Stimulated activated CD4-positive, alpha-beta T cell treated with anti-CD3 and anti-CD28 coated beads, TNF-alpha, amount 100 ng/mL, for 4 hours (primary cell): ENCODE data around the gene APBB1IP.
"Not testable (repeated sequence)": the region's sequence is repeated elsewhere in the genome, so short reads cannot be mapped to it uniquely, and the experiment has no call there.

Experiments
- DNase-seq, 3 experiments: peaks; one replicate each; pipeline ENCODE4 v3.0.0-alpha.2; 2020; ENCODE audit warnings: low read depth in 3 of 3

APBB1IP gene

DNA sequence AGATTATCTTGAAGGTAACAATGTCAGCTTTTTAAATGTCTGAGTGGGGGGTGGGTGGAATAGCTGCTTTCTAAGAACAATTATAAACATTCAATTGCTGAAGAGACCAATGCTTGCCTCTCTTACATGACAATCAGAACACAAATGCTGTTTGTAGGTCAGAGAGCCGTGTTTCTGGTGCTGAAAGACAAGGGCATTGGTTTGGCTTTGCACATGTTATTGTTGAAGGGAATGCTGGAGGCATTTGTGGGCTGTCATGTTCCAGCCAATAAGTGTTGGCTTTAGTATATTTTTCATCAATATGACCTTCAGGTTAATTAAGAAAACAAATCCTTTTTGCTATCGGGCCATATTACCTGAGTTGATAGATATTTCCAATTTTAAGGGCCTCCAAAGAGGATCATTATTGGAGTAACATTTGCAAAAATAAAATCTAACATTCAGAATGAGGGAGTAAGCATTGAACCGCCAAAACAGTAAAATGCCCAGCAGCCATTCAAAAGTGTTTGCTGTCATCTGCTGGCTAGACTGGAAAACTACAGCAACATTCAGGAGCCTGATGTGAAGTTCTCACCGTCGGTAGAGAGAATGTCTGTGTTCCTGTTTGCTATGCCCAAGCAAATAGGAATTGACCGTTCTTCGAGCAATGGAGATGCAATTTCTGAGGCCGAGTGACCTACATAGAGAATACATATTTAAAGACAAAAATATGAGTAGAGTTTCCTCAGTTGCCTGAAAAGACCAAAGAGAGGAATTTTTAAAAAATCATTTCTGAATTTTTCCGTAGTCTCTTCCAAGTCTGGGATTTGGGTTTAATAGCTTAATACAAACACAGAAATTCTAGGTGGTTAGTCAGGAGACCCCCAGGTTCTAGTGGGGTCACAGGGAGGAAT lies 118.9 kb downstream of the APBB1IP start:
- peak in 1 of 3 experiments; percentile 6 for DNase-seq

DNA sequence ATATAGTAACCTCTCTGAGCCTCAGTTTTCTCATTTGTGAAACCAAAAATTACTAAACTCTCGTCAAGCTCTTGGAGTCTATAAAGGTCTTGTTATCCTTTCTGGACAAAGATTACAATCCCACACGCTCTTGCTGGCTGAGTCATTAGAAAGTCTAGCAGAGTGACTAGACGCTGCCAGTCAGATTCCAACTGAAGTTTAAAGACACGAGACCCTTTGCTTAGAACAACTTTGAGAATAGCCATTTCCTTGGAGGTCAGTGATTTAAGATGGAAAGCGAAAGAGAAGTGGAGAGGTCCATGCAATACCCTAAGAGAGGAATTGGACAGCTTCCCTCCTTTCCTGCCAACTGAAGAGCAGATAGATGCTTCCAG lies 119.5 kb downstream of the APBB1IP start:
- no peak for DNase-seq

DNA sequence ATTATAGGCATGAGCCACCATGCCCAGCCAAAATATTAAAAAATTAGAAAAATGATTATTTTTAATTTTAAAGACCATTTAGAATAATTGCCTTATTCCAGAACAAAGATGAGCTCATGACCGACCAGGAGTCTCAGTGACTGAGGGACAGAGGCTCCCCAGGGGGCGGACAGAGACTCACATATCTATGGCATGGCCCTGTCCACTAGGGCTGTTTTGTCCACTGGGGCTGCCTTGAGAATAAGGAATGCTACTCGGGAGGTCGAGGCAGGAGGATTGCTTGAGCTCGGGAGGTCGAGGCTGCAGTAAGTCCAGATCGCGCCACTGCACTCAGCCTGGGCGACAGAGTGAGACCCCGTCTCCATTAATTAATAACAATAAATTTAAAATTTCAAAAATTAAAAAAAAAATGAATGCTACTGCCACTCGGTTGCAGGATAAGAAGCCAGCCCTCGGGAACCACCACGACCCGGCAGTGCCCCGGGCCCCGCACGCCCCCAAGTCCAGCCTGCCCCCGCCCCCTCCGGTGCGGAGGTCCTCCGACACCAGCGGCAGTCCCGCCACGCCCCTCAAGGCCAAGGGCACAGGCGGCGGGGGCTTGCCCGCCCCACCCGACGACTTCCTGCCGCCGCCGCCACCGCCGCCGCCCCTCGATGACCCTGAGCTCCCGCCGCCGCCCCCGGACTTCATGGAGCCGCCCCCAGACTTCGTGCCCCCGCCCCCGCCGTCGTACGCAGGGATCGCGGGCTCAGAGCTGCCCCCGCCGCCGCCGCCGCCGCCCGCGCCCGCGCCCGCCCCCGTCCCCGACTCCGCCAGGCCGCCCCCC lies 128.6 kb downstream of the APBB1IP start:
- no peak for DNase-seq

DNA sequence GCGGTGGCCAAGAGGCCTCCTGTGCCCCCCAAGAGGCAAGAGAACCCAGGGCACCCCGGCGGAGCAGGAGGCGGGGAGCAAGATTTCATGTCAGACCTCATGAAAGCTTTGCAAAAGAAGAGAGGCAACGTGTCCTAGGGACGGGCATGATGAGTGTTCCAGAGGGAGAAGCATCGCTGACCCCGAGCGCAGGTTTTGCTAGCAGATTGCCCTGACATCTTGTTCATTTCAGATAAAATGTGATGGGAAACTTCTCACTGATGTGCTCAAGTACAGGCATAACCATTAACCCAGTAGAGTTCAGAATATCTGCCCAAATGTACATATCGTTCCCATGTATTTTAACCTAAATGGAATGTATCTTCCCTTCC lies 129.2 kb downstream of the APBB1IP start:
- no peak for DNase-seq

DNA sequence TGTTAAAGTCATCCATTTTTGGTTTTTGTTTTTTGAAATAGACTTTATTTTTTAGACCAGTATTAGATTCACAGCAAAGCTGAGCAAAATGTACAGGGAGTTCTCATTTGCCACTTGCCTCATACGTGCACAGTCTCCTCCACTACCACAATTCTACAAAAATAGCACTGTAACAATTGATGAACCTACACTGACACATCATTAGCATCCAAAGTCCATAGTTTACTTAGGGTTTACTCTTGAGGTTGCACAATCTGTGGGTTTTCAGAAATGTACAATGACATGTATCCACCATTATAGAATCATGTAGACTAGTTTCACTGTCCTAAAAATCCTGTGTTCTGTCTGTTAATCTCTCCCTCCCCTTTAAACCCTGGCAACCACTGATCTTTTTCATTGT lies 133.5 kb downstream of the APBB1IP start:
- no peak for DNase-seq

DNA sequence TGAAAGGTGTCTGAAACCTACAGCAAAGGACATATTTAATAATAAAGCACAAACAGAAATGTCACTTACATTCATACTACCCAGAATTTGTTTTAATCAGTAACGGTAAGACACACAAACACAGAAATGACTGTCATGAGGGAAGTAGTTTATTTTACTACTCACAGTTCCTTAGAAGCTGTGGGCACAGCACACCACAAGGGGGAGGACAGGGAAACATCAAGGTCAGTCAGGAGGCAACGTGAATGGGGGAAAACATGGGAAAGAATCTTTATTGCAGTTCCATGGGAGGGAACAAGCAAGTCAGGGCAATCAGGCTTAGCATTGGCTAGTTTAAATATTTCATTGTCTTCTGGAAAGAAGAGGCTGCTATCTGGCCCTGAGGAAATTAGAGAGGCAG lies 135.5 kb downstream of the APBB1IP start:
- no peak for DNase-seq

DNA sequence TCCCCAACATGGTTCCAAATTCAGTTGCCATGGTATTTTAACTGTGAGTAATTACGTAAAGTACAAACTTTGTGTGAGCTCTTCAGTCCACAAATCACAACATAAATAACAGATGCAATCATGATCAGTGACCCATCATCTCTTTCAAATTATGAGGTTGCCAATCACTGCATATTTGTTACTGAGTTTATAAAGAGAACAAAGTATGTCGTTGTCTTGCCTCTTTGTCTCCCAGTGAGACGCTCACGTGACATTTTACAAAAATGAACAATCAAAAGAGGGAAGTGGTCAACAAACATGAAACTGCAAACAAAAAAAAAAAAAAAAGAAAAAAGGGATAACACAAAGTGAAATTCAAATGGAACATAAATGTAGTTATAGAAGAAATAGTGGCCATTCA lies 136.6 kb downstream of the APBB1IP start:
- DNase-seq = no peak

DNA sequence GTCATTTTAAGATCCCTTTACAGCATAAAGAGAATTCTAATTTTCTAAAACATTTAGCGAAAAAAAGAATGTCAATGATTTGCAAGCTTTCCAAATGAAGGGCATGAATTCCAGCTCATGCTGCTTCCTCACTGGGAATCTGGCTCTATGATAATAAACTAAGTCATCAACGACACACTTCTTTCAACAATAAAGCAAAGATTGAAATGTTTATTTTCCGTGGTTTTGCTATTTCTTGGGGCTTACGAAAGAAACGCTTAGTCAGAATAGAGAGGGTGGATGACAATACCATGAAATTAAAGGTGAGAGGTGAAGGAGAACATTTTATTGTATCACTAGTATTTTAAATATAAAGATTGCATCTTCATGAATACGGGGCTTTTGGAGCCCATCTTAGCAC lies 140.2 kb downstream of the APBB1IP start:
- DNase-seq = not testable (repeated sequence)

DNA sequence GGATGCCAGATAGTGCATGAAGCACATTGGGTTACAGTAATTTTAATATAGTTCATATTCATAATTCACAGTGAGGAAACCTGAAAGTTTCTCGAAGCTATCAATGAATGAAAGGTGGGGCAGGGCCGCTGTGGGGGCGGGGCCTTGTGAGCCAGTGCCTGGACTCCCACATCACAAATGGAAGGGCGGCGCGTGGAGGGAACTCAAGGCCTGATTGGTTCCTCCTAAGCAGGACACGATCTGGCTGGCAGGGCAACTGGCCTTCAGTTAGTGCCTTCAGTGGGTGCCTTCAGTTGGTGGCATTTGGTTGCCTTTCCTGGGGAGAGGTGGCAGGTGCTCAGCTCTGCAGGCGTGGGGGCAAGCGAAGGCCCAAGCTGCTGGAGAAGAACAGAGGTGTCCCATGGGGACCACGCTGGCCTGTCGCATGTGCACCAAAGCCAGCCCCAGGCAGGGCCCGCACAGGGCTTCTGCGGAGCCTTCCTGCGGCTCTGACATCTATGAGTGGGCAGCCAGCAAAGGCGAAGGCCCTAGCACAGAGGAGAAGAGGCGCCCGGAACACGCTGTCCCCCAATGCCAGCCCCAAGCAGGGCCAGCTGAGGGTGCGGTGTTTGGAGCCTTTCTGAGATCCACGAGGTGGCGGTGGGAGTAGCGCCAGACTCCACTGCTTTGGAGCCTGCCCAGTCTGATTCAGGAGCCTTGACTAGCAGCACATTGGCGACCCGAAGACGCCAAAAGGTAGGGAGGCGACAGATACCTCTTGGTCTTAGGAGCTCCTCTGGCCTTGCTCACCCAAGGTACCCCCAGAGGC lies 141.3 kb downstream of the APBB1IP start:
- DNase-seq = no peak

DNA sequence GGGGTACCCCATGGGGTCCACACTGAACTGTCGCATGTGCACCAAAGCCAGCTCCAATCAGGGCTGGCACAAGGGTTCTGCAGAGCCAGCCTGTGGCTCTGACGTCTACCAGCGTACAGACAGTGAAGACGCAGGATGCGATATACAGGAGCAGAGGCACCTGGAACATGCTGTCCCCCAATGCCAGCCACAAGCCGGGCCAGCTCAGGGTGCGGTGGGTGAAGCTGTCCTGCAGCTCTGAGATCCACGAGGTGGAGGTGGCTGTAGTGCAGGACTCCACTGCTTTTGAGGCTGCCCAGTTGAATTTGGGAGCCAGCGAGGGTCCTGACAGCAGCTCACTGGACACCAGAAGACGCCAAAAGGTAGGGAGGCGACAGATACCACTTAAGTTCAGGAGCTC lies 148.1 kb downstream of the APBB1IP start:
- DNase-seq = no peak

DNA sequence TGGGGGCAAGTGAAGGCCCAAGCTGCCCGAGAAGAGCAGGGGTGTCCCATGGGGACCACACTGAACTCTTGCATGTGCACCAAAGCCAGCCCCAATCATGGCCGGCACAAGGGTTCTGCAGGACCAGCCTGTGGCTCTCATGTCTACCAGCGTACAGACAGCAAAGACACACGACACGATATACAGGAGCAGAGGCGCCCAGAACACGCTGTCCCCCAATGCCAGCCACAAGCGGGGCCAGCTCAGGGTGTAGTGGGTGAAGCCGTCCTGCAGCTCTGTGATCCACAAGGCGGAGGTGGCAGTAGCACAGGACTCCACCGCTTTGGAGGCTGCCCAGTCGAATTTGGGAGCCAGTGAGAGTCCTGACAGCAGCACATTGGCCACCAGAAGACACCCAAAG lies 150.5 kb downstream of the APBB1IP start:
- DNase-seq = no peak

DNA sequence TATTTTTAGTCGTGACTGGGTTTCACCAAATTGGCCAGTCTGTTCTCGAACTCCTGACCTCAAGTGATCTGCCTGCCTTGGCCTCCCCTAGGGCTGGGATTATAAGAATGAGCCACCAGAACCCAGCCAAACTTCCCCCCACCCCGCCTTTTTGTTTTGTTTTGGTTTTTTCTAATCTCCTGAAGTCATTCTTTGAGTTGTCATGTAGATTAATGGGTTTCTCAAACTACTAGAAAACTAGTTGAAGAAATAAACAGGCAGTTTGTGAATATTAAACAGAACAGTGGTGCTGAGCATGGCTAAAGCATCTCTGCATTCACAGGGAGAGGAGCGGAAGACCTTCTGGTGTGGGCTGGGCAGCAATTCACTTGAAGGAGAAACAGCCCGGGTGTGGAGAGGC lies 151.7 kb downstream of the APBB1IP start:
- not testable (repeated sequence) for DNase-seq

DNA sequence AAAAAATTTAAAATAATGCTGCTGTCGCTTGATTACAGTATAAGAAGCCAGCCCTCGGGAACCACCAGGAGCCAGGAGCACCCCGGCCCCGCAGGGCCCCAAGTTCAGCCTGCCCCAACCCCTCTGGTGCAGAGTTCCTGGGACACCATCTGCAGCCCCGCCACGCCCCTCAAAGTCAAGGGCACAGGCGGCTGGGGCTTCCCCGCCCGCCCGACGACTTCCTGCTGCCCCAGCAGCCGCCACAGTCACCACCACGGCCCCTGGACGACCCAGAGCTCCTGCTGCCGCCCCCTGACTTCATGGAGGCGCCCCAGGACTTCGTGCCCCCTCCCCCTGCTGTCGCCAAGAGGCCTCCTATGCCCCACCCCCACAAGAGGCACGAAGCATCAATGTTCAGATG lies 155.8 kb downstream of the APBB1IP start:
- no peak for DNase-seq

DNA sequence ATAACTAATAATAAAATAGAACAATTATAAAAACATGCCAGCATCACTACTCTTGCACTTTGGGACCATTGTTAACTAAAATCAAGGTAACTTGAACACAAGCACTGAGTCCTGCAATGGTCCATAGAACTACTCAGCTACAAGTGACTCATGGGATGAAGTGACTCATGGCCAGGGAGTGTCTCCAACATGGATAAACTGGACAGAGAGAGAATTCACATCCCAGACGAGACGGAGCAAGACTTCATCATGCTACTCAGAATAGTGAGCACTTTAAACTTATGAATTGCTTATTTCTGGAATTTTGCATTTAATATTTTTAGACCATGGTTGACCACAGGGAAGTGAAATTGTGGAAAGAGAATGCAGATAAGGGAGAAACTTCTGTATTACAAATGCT lies 165.1 kb downstream of the APBB1IP start:
- not testable (repeated sequence) for DNase-seq

DNA sequence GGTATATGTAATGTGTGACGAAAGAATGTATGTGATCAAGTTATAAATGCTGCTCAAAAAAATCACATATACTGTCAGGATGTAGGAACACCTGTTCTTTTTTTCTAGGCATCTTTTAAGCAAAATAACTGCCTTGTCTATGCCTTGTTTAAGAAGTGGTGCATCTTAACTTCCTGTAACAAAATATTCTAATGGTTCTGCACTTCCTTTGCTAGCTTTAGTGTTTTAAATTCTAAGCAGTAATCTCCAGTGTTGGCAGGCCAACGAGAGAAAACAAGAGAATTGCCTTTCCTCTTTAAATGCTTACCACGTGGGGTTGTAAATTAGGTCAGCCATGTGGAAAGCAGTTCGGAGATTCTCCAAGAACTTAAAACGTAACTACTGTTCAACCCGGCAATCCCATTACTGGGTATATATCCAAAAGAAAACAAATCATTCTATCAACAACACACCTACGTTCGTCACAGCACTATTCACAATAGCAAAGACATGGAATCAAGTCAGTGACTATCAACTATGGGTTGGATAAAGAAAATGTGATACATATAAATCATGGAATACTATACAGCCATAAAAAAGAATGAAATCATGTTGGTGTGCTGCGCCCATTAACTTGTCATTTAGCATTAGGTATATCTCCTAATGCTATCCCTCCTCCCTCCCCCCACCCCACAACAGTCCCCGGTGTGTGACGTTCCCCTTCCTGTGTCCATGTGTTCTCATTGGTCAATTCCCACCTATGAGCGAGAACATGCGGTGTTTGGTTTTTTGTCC lies 166.4 kb downstream of the APBB1IP start:
- not testable (repeated sequence) for DNase-seq

DNA sequence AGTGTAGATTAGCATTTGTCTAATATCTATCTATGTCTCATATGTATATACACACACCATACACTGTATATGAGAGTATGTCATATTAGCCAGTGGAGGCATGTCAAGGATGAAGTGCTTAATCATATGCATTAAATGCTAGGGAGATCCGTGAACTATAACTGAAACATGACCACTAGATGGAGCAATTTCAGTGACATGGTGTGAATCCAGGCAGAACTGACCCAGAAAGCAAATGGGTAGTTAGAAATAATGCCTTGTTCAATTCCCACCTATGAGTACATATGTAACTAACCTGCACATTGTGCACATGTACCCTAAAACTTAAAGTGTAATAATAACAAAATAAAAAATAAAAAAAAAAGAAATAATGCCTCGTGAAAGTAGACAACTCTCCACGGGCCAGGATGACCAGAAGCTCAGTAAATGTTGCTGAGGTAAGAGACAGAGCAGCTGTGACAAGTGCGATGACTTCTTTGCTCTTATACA lies 168.3 kb downstream of the APBB1IP start:
- not testable (repeated sequence) for DNase-seq

DNA sequence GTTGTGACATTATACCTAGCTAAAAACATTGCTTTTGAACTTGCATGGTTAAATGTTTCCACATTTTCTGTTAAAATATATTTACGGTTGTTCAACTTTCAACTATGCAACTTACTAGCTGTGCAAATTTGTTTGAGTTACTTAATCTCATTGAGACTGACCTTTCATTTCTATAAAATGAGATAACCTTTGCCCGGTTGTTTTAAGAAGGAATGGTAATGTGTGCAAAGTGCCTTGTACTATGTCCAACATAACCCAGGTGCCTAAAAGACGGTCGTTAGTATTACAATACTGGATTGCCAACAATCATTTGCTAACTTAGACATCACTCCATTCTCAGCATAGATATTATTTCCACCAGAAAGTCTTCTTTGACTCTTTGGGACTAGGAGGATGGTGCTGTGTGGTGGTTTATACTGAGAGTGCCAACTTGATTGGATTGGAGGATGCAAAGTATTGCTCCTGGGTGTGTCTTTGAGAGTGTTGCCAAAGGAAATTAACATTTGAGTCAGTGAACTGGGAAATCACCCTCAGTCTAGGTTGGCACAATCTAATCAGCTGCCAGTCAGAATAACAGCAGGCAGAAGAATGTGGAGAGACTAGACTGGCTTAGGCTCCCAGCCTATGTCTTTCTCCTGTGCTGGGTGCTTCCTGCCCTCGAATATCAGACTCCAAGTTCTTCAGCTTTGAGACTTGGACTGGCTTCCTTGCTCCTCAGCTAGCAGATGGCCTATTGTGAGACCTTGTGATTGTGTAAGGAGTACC lies 174.2 kb downstream of the APBB1IP start:
- DNase-seq = no peak
